SU-DHL-6 (cell line): ENCODE measurements around the gene LASP1NB.

Experiments
- EZH2phosphoT487 ChIP-seq: fragments of 200-600 bp; sonication (generic), shearing (Covaris generic); conservative IDR thresholded peaks from 2 replicates; pipeline ENCODE4 v1.6.1; 2018; ENCODE audit warnings: mild to moderate bottlenecking, antibody characterized with exemption, low read length, moderate library complexity, mixed read lengths
- TF ChIP-seq, protein P1 (sequence below): fragments of 200-600 bp; sonication (generic); IDR thresholded peaks from one replicate; pipeline ENCODE4 v1.5.1; 2017; ENCODE audit warnings: antibody characterized with exemption, mild to moderate bottlenecking, low read length, moderate library complexity; ENCODE audit not compliant: insufficient read depth, poor library complexity, severe bottlenecking

- TF ChIP-seq, protein P1, sequence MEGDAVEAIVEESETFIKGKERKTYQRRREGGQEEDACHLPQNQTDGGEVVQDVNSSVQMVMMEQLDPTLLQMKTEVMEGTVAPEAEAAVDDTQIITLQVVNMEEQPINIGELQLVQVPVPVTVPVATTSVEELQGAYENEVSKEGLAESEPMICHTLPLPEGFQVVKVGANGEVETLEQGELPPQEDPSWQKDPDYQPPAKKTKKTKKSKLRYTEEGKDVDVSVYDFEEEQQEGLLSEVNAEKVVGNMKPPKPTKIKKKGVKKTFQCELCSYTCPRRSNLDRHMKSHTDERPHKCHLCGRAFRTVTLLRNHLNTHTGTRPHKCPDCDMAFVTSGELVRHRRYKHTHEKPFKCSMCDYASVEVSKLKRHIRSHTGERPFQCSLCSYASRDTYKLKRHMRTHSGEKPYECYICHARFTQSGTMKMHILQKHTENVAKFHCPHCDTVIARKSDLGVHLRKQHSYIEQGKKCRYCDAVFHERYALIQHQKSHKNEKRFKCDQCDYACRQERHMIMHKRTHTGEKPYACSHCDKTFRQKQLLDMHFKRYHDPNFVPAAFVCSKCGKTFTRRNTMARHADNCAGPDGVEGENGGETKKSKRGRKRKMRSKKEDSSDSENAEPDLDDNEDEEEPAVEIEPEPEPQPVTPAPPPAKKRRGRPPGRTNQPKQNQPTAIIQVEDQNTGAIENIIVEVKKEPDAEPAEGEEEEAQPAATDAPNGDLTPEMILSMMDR: no peak
- no peak for TF ChIP-seq EZH2phosphoT487
Observed at GRCh38 chr17:38959508-38959907, 34.1 kb downstream of the LASP1NB start.
